HEK293 (cell line): Measurements from ENCODE around the gene GPR84.
A peak's percentile ranks its signal among the peaks of the same experiment; 100 is the strongest.

Experiments
- BCL11A ChIP-seq: fragments of 450-650 bp; formaldehyde crosslinking; IDR thresholded peaks from 2 replicates; pipeline ENCODE4 v1.5.1; 2016; ENCODE audit warnings: low read depth, missing biosample characterization, missing genetic modification characterization
- EGR2 ChIP-seq: fragments of 450-650 bp; formaldehyde crosslinking; IDR thresholded peaks from 2 replicates; pipeline ENCODE4 v1.5.1; 2016; ENCODE audit warnings: low read depth, missing biosample characterization, missing genetic modification characterization
- GFI1B ChIP-seq: fragments of 450-650 bp; formaldehyde crosslinking; IDR thresholded peaks from 2 replicates; pipeline ENCODE4 v1.5.1; 2016; ENCODE audit warnings: missing biosample characterization, missing genetic modification characterization
- HOXD13 ChIP-seq: sonication (generic); formaldehyde crosslinking; IDR thresholded peaks from 2 replicates; pipeline ENCODE4 v1.8.0; 2022; ENCODE audit warnings: missing genetic modification reagents, borderline replicate concordance
- KLF8 ChIP-seq: fragments of 450-650 bp; formaldehyde crosslinking; IDR thresholded peaks from 2 replicates; pipeline ENCODE4 v1.5.1; 2016; ENCODE audit warnings: missing biosample characterization, missing genetic modification characterization
- ZFP3 ChIP-seq: fragments of 450-650 bp; formaldehyde crosslinking; IDR thresholded peaks from 2 replicates; pipeline ENCODE4 v1.5.1; 2016; ENCODE audit warnings: low read depth, missing biosample characterization, missing genetic modification characterization
- ZNF114 ChIP-seq: fragments of 450-650 bp; formaldehyde crosslinking; IDR thresholded peaks from 2 replicates; pipeline ENCODE4 v1.5.0; 2017; ENCODE audit warnings: missing biosample characterization, missing genetic modification characterization
- ZNF146 ChIP-seq: fragments of 450-650 bp; formaldehyde crosslinking; IDR thresholded peaks from 2 replicates; pipeline ENCODE4 v1.5.1; 2016; ENCODE audit warnings: missing biosample characterization, missing genetic modification characterization
- ZNF157 ChIP-seq: fragments of 450-650 bp; formaldehyde crosslinking; IDR thresholded peaks from 2 replicates; pipeline ENCODE4 v1.5.1; 2016; ENCODE audit warnings: missing biosample characterization, missing genetic modification characterization
- ZNF169 ChIP-seq: fragments of 450-650 bp; formaldehyde crosslinking; IDR thresholded peaks from 2 replicates; pipeline ENCODE4 v1.5.1; 2016; ENCODE audit warnings: missing biosample characterization, missing genetic modification characterization
- ZNF239 ChIP-seq: fragments of 450-650 bp; formaldehyde crosslinking; IDR thresholded peaks from 2 replicates; pipeline ENCODE4 v1.5.1; 2016; ENCODE audit warnings: missing biosample characterization, missing genetic modification characterization
- ZNF266 ChIP-seq: fragments of 450-650 bp; formaldehyde crosslinking; IDR thresholded peaks from 2 replicates; pipeline ENCODE4 v1.5.1; 2016; ENCODE audit warnings: missing biosample characterization, missing genetic modification characterization, low read depth
- ZNF354C ChIP-seq: fragments of 450-650 bp; formaldehyde crosslinking; IDR thresholded peaks from 2 replicates; pipeline ENCODE4 v1.5.1; 2016; ENCODE audit warnings: missing biosample characterization, missing genetic modification characterization, low read depth, borderline replicate concordance
- ZNF366 ChIP-seq: fragments of 450-650 bp; formaldehyde crosslinking; conservative IDR thresholded peaks from 2 replicates; pipeline ENCODE4 v1.5.1; 2016; ENCODE audit warnings: missing biosample characterization, missing genetic modification characterization
- ZNF423 ChIP-seq: fragments of 450-650 bp; formaldehyde crosslinking; IDR thresholded peaks from 2 replicates; pipeline ENCODE4 v1.5.1; 2016; ENCODE audit warnings: missing biosample characterization, missing genetic modification characterization
- ZNF549 ChIP-seq: fragments of 450-650 bp; IDR thresholded peaks from 2 replicates; pipeline ENCODE4 v1.5.1; 2018; ENCODE audit warnings: missing biosample characterization, missing genetic modification characterization, mild to moderate bottlenecking, inconsistent platforms, moderate library complexity
- ZNF555 ChIP-seq: fragments of 450-650 bp; formaldehyde crosslinking; conservative IDR thresholded peaks from 2 replicates; pipeline ENCODE4 v1.5.1; 2017; ENCODE audit warnings: missing biosample characterization, mild to moderate bottlenecking, missing genetic modification characterization, inconsistent platforms
- ZNF571 ChIP-seq: fragments of 450-650 bp; formaldehyde crosslinking; IDR thresholded peaks from 2 replicates; pipeline ENCODE4 v1.5.0; 2017; ENCODE audit warnings: missing biosample characterization, missing genetic modification characterization
- ZNF624 ChIP-seq: fragments of 450-650 bp; formaldehyde crosslinking; IDR thresholded peaks from 2 replicates; pipeline ENCODE4 v1.5.1; 2017; ENCODE audit warnings: missing biosample characterization, missing genetic modification characterization
- ZNF660 ChIP-seq: fragments of 450-650 bp; IDR thresholded peaks from 2 replicates; pipeline ENCODE4 v1.5.1; 2018; ENCODE audit warnings: missing biosample characterization, mild to moderate bottlenecking, missing genetic modification characterization
- ZNF776 ChIP-seq: fragments of 450-650 bp; formaldehyde crosslinking; IDR thresholded peaks from 2 replicates; pipeline ENCODE4 v1.5.0; 2017; ENCODE audit warnings: missing biosample characterization, missing genetic modification characterization, borderline replicate concordance
- ZNF837 ChIP-seq: fragments of 450-650 bp; formaldehyde crosslinking; IDR thresholded peaks from 2 replicates; pipeline ENCODE4 v1.5.1; 2016; ENCODE audit warnings: missing biosample characterization, missing genetic modification characterization
- ZSCAN30 ChIP-seq: fragments of 450-650 bp; IDR thresholded peaks from 2 replicates; pipeline ENCODE4 v1.5.1; 2018; ENCODE audit warnings: missing biosample characterization, mild to moderate bottlenecking, missing genetic modification characterization, moderate library complexity
- TF ChIP-seq, protein P1 (sequence below): fragments of 450-650 bp; formaldehyde crosslinking; IDR thresholded peaks from 2 replicates; pipeline ENCODE4 v1.5.1; 2017; ENCODE audit warnings: missing biosample characterization, missing genetic modification characterization
- TF ChIP-seq, protein P2 (sequence below): fragments of 450-650 bp; formaldehyde crosslinking; IDR thresholded peaks from 2 replicates; pipeline ENCODE4 v1.5.1; 2016; ENCODE audit warnings: missing biosample characterization, missing genetic modification characterization
- TF ChIP-seq, protein P3 (sequence below): fragments of 450-650 bp; formaldehyde crosslinking; IDR thresholded peaks from 2 replicates; pipeline ENCODE4 v1.5.1; 2016; ENCODE audit warnings: missing biosample characterization, missing genetic modification characterization
- TF ChIP-seq, protein P4 (sequence below): fragments of 450-650 bp; formaldehyde crosslinking; IDR thresholded peaks from 2 replicates; pipeline ENCODE4 v1.5.0; 2017; ENCODE audit warnings: missing biosample characterization, missing genetic modification characterization, borderline replicate concordance
- TF ChIP-seq, protein P5 (sequence below): fragments of 450-650 bp; formaldehyde crosslinking; IDR thresholded peaks from 2 replicates; pipeline ENCODE4 v1.5.1; 2016; ENCODE audit warnings: missing biosample characterization, missing genetic modification characterization, low read depth

GPR84 gene

DNA sequence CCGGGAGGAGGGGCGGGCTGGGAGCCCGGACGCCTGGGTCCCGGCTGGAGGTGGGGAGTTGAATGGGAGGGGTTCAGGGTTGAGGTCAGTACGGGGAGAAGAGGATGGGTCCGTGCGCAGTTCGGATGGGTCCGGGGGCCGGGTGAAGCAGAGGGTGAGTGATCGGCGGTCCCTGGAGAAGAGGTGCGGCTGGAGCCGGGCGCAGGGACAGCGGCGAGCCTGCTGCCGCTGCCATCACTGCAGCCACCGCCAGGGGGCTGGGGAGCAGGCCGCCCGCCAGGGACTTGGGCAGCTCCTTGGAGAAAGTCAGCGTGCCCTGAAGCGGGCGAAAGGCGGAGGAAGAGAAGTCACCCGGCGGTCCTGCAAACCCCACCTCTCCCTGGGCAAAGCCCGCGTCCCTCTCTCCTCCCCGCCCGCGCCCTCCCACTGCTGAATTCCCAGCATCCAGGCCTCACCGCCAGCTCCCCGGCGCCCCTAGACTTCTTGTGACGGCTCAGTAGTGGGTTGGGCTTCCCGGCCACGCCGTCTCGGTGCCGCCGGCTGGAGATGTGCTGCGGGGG, 6.0 kb upstream of the GPR84 start (continued):
- TF ChIP-seq ZNF423 (tag by site-specific recombination) (no peak), BCL11A (peak; percentile 43; the same call in 1 of the 2 replicates), ZFP3 (tag by site-specific recombination) (no peak), EGR2 (tag by site-specific recombination) (peak; percentile 77), ZNF660 (tag by site-specific recombination) (peak; percentile 60; the same call in 1 of the 2 replicates), ZNF169 (tag by site-specific recombination) (no peak), ZNF571 (no peak), ZNF366 (tag by site-specific recombination) (no peak; the same call in 1 of the 2 replicates), ZNF837 (tag by site-specific recombination) (no peak), ZNF555 (no peak), ZNF266 (tag by site-specific recombination) (no peak), ZNF157 (tag by site-specific recombination) (no peak), GFI1B (no peak), ZNF239 (tag by site-specific recombination) (no peak), HOXD13 (CRISPR knock-in tag) (no peak), KLF8 (tag by site-specific recombination) (peak; percentile 85), ZNF114 (tag by site-specific recombination) (no peak), ZSCAN30 (tag by site-specific recombination) (peak; percentile 74), ZNF354C (no peak), ZNF146 (tag by site-specific recombination) (no peak), ZNF776 (tag by site-specific recombination) (no peak), ZNF624 (tag by site-specific recombination) (no peak), ZNF549 (tag by site-specific recombination) (no peak)
- TF ChIP-seq, protein P1, sequence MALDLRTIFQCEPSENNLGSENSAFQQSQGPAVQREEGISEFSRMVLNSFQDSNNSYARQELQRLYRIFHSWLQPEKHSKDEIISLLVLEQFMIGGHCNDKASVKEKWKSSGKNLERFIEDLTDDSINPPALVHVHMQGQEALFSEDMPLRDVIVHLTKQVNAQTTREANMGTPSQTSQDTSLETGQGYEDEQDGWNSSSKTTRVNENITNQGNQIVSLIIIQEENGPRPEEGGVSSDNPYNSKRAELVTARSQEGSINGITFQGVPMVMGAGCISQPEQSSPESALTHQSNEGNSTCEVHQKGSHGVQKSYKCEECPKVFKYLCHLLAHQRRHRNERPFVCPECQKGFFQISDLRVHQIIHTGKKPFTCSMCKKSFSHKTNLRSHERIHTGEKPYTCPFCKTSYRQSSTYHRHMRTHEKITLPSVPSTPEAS (tag by site-specific recombination), result no peak
- TF ChIP-seq, protein P2, sequence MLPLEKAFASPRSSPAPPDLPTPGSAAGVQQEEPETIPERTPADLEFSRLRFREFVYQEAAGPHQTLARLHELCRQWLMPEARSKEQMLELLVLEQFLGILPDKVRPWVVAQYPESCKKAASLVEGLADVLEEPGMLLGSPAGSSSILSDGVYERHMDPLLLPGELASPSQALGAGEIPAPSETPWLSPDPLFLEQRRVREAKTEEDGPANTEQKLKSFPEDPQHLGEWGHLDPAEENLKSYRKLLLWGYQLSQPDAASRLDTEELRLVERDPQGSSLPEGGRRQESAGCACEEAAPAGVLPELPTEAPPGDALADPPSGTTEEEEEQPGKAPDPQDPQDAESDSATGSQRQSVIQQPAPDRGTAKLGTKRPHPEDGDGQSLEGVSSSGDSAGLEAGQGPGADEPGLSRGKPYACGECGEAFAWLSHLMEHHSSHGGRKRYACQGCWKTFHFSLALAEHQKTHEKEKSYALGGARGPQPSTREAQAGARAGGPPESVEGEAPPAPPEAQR (tag by site-specific recombination), result no peak
- TF ChIP-seq, protein P3, sequence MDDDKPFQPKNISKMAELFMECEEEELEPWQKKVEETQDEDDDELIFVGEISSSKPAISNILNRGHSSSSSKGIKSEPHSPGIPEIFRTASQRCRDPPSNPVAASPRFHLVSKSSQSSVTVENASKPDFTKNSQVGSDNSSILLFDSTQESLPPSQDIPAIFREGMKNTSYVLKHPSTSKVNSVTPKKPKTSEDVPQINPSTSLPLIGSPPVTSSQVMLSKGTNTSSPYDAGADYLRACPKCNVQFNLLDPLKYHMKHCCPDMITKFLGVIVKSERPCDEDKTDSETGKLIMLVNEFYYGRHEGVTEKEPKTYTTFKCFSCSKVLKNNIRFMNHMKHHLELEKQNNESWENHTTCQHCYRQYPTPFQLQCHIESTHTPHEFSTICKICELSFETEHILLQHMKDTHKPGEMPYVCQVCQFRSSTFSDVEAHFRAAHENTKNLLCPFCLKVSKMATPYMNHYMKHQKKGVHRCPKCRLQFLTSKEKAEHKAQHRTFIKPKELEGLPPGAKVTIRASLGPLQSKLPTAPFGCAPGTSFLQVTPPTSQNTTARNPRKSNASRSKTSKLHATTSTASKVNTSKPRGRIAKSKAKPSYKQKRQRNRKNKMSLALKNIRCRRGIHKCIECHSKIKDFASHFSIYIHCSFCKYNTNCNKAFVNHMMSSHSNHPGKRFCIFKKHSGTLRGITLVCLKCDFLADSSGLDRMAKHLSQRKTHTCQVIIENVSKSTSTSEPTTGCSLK (tag by site-specific recombination), result no peak
- TF ChIP-seq, protein P4, sequence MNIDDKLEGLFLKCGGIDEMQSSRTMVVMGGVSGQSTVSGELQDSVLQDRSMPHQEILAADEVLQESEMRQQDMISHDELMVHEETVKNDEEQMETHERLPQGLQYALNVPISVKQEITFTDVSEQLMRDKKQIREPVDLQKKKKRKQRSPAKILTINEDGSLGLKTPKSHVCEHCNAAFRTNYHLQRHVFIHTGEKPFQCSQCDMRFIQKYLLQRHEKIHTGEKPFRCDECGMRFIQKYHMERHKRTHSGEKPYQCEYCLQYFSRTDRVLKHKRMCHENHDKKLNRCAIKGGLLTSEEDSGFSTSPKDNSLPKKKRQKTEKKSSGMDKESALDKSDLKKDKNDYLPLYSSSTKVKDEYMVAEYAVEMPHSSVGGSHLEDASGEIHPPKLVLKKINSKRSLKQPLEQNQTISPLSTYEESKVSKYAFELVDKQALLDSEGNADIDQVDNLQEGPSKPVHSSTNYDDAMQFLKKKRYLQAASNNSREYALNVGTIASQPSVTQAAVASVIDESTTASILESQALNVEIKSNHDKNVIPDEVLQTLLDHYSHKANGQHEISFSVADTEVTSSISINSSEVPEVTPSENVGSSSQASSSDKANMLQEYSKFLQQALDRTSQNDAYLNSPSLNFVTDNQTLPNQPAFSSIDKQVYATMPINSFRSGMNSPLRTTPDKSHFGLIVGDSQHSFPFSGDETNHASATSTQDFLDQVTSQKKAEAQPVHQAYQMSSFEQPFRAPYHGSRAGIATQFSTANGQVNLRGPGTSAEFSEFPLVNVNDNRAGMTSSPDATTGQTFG (tag by site-specific recombination), result no peak
- TF ChIP-seq, protein P5, sequence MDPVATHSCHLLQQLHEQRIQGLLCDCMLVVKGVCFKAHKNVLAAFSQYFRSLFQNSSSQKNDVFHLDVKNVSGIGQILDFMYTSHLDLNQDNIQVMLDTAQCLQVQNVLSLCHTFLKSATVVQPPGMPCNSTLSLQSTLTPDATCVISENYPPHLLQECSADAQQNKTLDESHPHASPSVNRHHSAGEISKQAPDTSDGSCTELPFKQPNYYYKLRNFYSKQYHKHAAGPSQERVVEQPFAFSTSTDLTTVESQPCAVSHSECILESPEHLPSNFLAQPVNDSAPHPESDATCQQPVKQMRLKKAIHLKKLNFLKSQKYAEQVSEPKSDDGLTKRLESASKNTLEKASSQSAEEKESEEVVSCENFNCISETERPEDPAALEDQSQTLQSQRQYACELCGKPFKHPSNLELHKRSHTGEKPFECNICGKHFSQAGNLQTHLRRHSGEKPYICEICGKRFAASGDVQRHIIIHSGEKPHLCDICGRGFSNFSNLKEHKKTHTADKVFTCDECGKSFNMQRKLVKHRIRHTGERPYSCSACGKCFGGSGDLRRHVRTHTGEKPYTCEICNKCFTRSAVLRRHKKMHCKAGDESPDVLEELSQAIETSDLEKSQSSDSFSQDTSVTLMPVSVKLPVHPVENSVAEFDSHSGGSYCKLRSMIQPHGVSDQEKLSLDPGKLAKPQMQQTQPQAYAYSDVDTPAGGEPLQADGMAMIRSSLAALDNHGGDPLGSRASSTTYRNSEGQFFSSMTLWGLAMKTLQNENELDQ, result no peak
